ENCODE data around the gene GSS. TPM values are rescaled to one million over a fixed set of nuclear protein-coding genes. Genes with fewer than 3 reads are reported as not detected.

GSS gene
- total RNA-seq, 1 donor from 2014 or later: 64.8 TPM

GRCh38 chr20:34968042-34968775 lies 12.6 kb upstream of the GSS start:
- Histone ChIP-seq H3K36me3 (ENCODE audit: control insufficient read depth, insufficient read depth, low read length) (no peaks in the 10 kb centered on the region), H3K4me3 (ENCODE audit: low read depth, low read length) (no peak overlapping the region), H3K27me3 (ENCODE audit: control insufficient read depth, insufficient read depth, low read length) (no peaks in the 10 kb centered on the region)
- TF ChIP-seq CTCF (IDR thresholded peaks at IDR 0.05; ENCODE audit: insufficient read depth, low read length, poor library complexity, severe bottlenecking): no peak
- no peak for DNase-seq (ENCODE audit: low read depth)

GRCh38 chr20:34967421-34967820 lies 11.8 kb upstream of the GSS start:
- no peaks in the 10 kb centered on the region for H3K36me3 ChIP-seq (ENCODE audit: control insufficient read depth, insufficient read depth, low read length)
- H3K4me3 ChIP-seq (ENCODE audit: low read depth, low read length): no peak overlapping the region
- H3K27me3 ChIP-seq (ENCODE audit: control insufficient read depth, insufficient read depth, low read length): no peaks in the 10 kb centered on the region
- no peak for TF ChIP-seq CTCF (IDR thresholded peaks at IDR 0.05; ENCODE audit: insufficient read depth, low read length, poor library complexity, severe bottlenecking)
- no peak for DNase-seq (ENCODE audit: low read depth)

- Histone ChIP-seq H3K4me3 (ENCODE audit: low read depth, low read length) (no peak overlapping the region), H3K27me3 (ENCODE audit: control insufficient read depth, insufficient read depth, low read length) (no peaks in the 10 kb centered on the region), H3K36me3 (ENCODE audit: control insufficient read depth, insufficient read depth, low read length) (no peaks in the 10 kb centered on the region)
- TF ChIP-seq CTCF (IDR thresholded peaks at IDR 0.05; ENCODE audit: insufficient read depth, low read length, poor library complexity, severe bottlenecking): no peak
- no peak for DNase-seq (ENCODE audit: low read depth)
Measured at GRCh38 chr20:34965051-34965450, 9.4 kb upstream of the GSS start.

- Histone ChIP-seq H3K36me3 (ENCODE audit: control insufficient read depth, insufficient read depth, low read length) (no peaks in the 10 kb centered on the region), H3K4me3 (ENCODE audit: low read depth, low read length) (no peak overlapping the region), H3K27me3 (ENCODE audit: control insufficient read depth, insufficient read depth, low read length) (no peaks in the 10 kb centered on the region)
- DNase-seq (ENCODE audit: low read depth): no peak
- no peak for TF ChIP-seq CTCF (IDR thresholded peaks at IDR 0.05; ENCODE audit: insufficient read depth, low read length, poor library complexity, severe bottlenecking)
Measured at GRCh38 chr20:34964486-34964885, 8.9 kb upstream of the GSS start.

- DNase-seq (ENCODE audit: low read depth): no peak
- Histone ChIP-seq H3K36me3 (ENCODE audit: control insufficient read depth, insufficient read depth, low read length) (no peaks in the 10 kb centered on the region), H3K4me3 (ENCODE audit: low read depth, low read length) (no peak overlapping the region), H3K27me3 (ENCODE audit: control insufficient read depth, insufficient read depth, low read length) (no peaks in the 10 kb centered on the region)
- no peak for TF ChIP-seq CTCF (IDR thresholded peaks at IDR 0.05; ENCODE audit: insufficient read depth, low read length, poor library complexity, severe bottlenecking)
Measured at GRCh38 chr20:34956751-34957472, 1.3 kb upstream of the GSS start.
